K562 (cell line): ENCODE results near the gene WDR90. TPM values are rescaled to one million over a fixed set of nuclear protein-coding genes. Genes with fewer than 3 reads are reported as not detected.
A peak's percentile ranks its signal among the peaks of the same experiment; 100 is the strongest.

Experiments
- ARID1B ChIP-seq: fragments of 450-650 bp; IDR thresholded peaks from 2 replicates; pipeline ENCODE4 v1.6.1; 2016; ENCODE audit warnings: antibody characterized with exemption, mild to moderate bottlenecking, inconsistent platforms
- BCOR ChIP-seq: fragments of 450-650 bp; IDR thresholded peaks from 2 replicates; pipeline ENCODE4 v1.6.1; 2016
- CGGBP1 ChIP-seq: fragments of 250-450 bp; sonication (Bioruptor Pico); IDR thresholded peaks from 2 replicates; pipeline ENCODE4 v1.9.0; 2021; ENCODE audit warnings: mild to moderate bottlenecking
- GATA2 ChIP-seq: sonication (generic); formaldehyde crosslinking; IDR thresholded peaks from 2 replicates; pipeline ENCODE4 v1.4.0; 2020; ENCODE audit warnings: mild to moderate bottlenecking, missing genetic modification reagents
- HLTF ChIP-seq: fragments of 450-650 bp; IDR thresholded peaks from 2 replicates; pipeline ENCODE4 v1.6.1; 2016
- KDM1A ChIP-seq, 2 experiments: fragments of 450-650 bp; IDR thresholded peaks; 2 replicates each; pipeline ENCODE4 v1.6.1; 2016; ENCODE audit warnings: mild to moderate bottlenecking in 2 of 2
- LCOR ChIP-seq: sonication (generic); formaldehyde crosslinking; IDR thresholded peaks from 2 replicates; pipeline ENCODE4 v1.8.0; 2022; ENCODE audit warnings: mild to moderate bottlenecking, missing genetic modification reagents
- MEIS2 ChIP-seq: fragments of 450-650 bp; IDR thresholded peaks from 2 replicates; pipeline ENCODE4 v1.6.1; 2014; ENCODE audit warnings: mild to moderate bottlenecking; ENCODE audit not compliant: partially characterized antibody
- MTA3 ChIP-seq: fragments of 450-650 bp; formaldehyde crosslinking; IDR thresholded peaks from 2 replicates; pipeline ENCODE4 v1.6.1; 2017; ENCODE audit warnings: mild to moderate bottlenecking, borderline replicate concordance
- NCOA2 ChIP-seq, 2 experiments: fragments of 450-650 bp; IDR thresholded peaks; 2 replicates each; pipeline ENCODE4 v1.6.1; 2018; ENCODE audit warnings: mild to moderate bottlenecking in 2 of 2, moderate library complexity in 1 of 2; ENCODE audit not compliant: partially characterized antibody in 2 of 2
- NR4A1 ChIP-seq, 2 experiments: fragments of 250-450 bp in 1 of 2; fragments of 450-650 bp in 1 of 2; sonication (Bioruptor Pico) in 1 of 2; IDR thresholded peaks; 2 replicates each; pipeline versions ENCODE4 v1.4.0 to v1.6.1; 2016 to 2020; ENCODE audit warnings: mild to moderate bottlenecking in 2 of 2, missing compliant biosample characterization in 1 of 2, missing genetic modification characterization in 1 of 2, moderate library complexity in 1 of 2
- PHB ChIP-seq: fragments of 250-450 bp; sonication (Bioruptor Pico); IDR thresholded peaks from 2 replicates; pipeline ENCODE4 v1.5.0; 2021
- RUNX1 ChIP-seq: sonication (generic); IDR thresholded peaks from 2 replicates; pipeline ENCODE4 v1.6.1; 2016; ENCODE audit warnings: antibody characterized with exemption, low read depth
- SMAD3 ChIP-seq: fragments of 450-650 bp; formaldehyde crosslinking; conservative IDR thresholded peaks from 2 replicates; pipeline ENCODE4 v1.4.0; 2020; ENCODE audit warnings: mild to moderate bottlenecking
- TCF7 ChIP-seq: sonication (generic); IDR thresholded peaks from 2 replicates; pipeline ENCODE4 v1.6.1; 2016; ENCODE audit warnings: antibody characterized with exemption, borderline replicate concordance
- TCFL5 ChIP-seq: fragments of 250-450 bp; sonication (Bioruptor Pico); conservative IDR thresholded peaks from 2 replicates; pipeline ENCODE4 v1.6.1; 2021; ENCODE audit warnings: mild to moderate bottlenecking, moderate library complexity, matching md5 sums
- U2AF2 ChIP-seq: fragments of 200-400 bp; formaldehyde crosslinking; optimal IDR thresholded peaks from 2 replicates; pipeline ENCODE3; 2017; ENCODE audit warnings: low read depth, mild to moderate bottlenecking, low read length
- ZBTB7A ChIP-seq: IDR thresholded peaks from 2 replicates; pipeline ENCODE4 v1.6.1; 2011; ENCODE audit warnings: low read depth, mild to moderate bottlenecking, low read length, moderate library complexity, borderline replicate concordance; ENCODE audit not compliant: control insufficient read depth
- ZC3H11A ChIP-seq: IDR thresholded peaks from 2 replicates; pipeline ENCODE4 v1.6.1; 2012; ENCODE audit warnings: low read depth, low read length, improper control_type of control experiment
- ZNF212 ChIP-seq: fragments of 450-650 bp; formaldehyde crosslinking; IDR thresholded peaks from 2 replicates; pipeline ENCODE4 v1.4.0; 2020; ENCODE audit warnings: mild to moderate bottlenecking
- ZNF23 ChIP-seq: fragments of 250-450 bp; sonication (Bioruptor Pico); IDR thresholded peaks from 2 replicates; pipeline ENCODE4 v1.4.0; 2020; ENCODE audit warnings: mild to moderate bottlenecking
- ZNF518B ChIP-seq: fragments of 250-450 bp; sonication (Bioruptor Pico); IDR thresholded peaks from 2 replicates; pipeline ENCODE4 v1.5.0; 2021; ENCODE audit warnings: mild to moderate bottlenecking, moderate library complexity
- ZNF644 ChIP-seq: fragments of 200-800 bp; sonication (Bioruptor generic); IDR thresholded peaks from 2 replicates; pipeline ENCODE4 v1.6.1; 2016; ENCODE audit warnings: low read depth, missing genetic modification characterization, missing compliant biosample characterization
- polyA plus RNA-seq, 8 experiments: library from polyadenylated mRNA; depleted of rRNA in 4 of 8; stranded (reverse) in 5 of 8; unstranded in 3 of 8; fragments of >200 nt; fragmentation: Nextera tagmentation in 2 of 8; fragmentation: Illumina TruSeq in 1 of 8; extraction: Ambion mirVana in 2 of 8; extraction: Trizol in 1 of 8; gene quantifications; 2 replicates each; pipeline versions ENCODE4 v1.2.1 to v1.2.3, GENCODE V29; 2011 to 2014; ENCODE audit warnings: inconsistent platforms in 1 of 8, missing spikeins in 1 of 8
- total RNA-seq, 7 experiments: library from RNA; depleted of rRNA in 6 of 7; stranded (reverse); fragments of >200 nt in 6 of 7; fragmentation: Illumina TruSeq in 2 of 7; extraction: Trizol in 2 of 7; gene quantifications; 2 replicates each; pipeline versions ENCODE4 v1.2.1 to v1.2.3, GENCODE V29; 2011 to 2021; ENCODE audit warnings: low replicate concordance in 1 of 7
- TF ChIP-seq, protein P1 (sequence below): sonication (generic); formaldehyde crosslinking; IDR thresholded peaks from 2 replicates; pipeline ENCODE4 v1.9.0; 2022; ENCODE audit warnings: mild to moderate bottlenecking, missing genetic modification reagents
- TF ChIP-seq, protein P2 (sequence below): fragments of 450-650 bp; IDR thresholded peaks from 2 replicates; pipeline ENCODE4 v1.7.0; 2016; ENCODE audit warnings: borderline replicate concordance

WDR90 gene
- total and polyA plus RNA-seq, 9 of the 15 experiments (the other 6 are each of a cell fraction or from before 2014, with no cell fraction given), result 0.44 to 12.6 (median 3.3) TPM

GRCh38 chr16:684071-684794 is 35.1 kb downstream of the WDR90 start, which contains the start of gene JMJD8 (continued):
- TF ChIP-seq NR4A1 (CRISPR knock-in tag; IDR thresholded peaks at IDR 0.05) (no peak), NR4A1 (tag; IDR thresholded peaks at IDR 0.05) (no peak), KDM1A (IDR thresholded peaks at IDR 0.05) (no peak), ZBTB7A (no peak; the same call in 1 of the 2 replicates), ZNF518B (CRISPR knock-in tag) (no peak), HLTF (no peak), LCOR (CRISPR knock-in tag) (no peak), NCOA2 (IDR thresholded peaks at IDR 0.05; ENCODE audit: partially characterized antibody in 2 of 2) (no peak), BCOR (no peak), RUNX1 (no peak), PHB (CRISPR knock-in tag) (0 out of 2 replicates have a peak, but pooled peaks have one; percentile 30), ARID1B (no peak), SMAD3 (CRISPR knock-in tag) (no peak), TCF7 (no peak), CGGBP1 (CRISPR knock-in tag) (no peak), GATA2 (no peak), MTA3 (peak; percentile 63; the same call in 1 of the 2 replicates), ZNF212 (no peak), U2AF2 (no peak), ZNF23 (CRISPR knock-in tag) (no peak), MEIS2 (no peak), TCFL5 (CRISPR knock-in tag) (no peak), ZNF644 (tag) (no peak), ZC3H11A (no peak)
- TF ChIP-seq, protein P1, sequence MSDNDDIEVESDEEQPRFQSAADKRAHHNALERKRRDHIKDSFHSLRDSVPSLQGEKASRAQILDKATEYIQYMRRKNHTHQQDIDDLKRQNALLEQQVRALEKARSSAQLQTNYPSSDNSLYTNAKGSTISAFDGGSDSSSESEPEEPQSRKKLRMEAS (CRISPR knock-in tag), result peak; percentile 67
- TF ChIP-seq, protein P2, sequence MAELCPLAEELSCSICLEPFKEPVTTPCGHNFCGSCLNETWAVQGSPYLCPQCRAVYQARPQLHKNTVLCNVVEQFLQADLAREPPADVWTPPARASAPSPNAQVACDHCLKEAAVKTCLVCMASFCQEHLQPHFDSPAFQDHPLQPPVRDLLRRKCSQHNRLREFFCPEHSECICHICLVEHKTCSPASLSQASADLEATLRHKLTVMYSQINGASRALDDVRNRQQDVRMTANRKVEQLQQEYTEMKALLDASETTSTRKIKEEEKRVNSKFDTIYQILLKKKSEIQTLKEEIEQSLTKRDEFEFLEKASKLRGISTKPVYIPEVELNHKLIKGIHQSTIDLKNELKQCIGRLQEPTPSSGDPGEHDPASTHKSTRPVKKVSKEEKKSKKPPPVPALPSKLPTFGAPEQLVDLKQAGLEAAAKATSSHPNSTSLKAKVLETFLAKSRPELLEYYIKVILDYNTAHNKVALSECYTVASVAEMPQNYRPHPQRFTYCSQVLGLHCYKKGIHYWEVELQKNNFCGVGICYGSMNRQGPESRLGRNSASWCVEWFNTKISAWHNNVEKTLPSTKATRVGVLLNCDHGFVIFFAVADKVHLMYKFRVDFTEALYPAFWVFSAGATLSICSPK, result no peak
